T-cell (primary cell): ENCODE results near the gene CD6. TPM values are rescaled to one million over a fixed set of nuclear protein-coding genes. Genes with fewer than 3 reads are reported as not detected.

Source experiments
- ATAC-seq, 4 experiments: fragments of 200-7000 bp in 3 of 4; fragments of 150-1000 bp in 1 of 4; cut with Tn5 transposase; replicated peaks in 1 of 4; 1 replicate in 3 of 4; 2 replicates in 1 of 4; pipeline ENCODE4 v1.10.0; 2021; ENCODE audit warnings: moderate library complexity in 3 of 4, mild to moderate bottlenecking in 2 of 4, moderate number of reproducible peaks in 1 of 4
- CTCF ChIA-PET, 2 donors: fragments of 300-600 bp; sonication (Branson Sonifier 250); formaldehyde crosslinking; loops; one replicate each; lab custom pipeline; 2022; ENCODE audit warnings: antibody characterized with exemption in 2 of 2; lab: Charles Lee
- POLR2A ChIA-PET, 2 donors: fragments of 300-600 bp; sonication (Branson Sonifier 250); formaldehyde crosslinking; loops; one replicate each; lab custom pipeline; 2022; ENCODE audit warnings: antibody characterized with exemption in 2 of 2; lab: Charles Lee
- DNase-seq, 35 experiments: peaks; one replicate each; pipeline versions ENCODE4 v3.0.0 to v3.0.0-alpha.2; 2013 to 2023
- H3K27ac ChIP-seq: one replicate; pipeline ENCODE4 v1.5.1; 2013; ENCODE audit warnings: low read length
- H3K27me3 ChIP-seq, 2 experiments: replicated peaks in 1 of 2; 1 replicate in 1 of 2; 2 replicates in 1 of 2; pipeline versions ENCODE4 v1.6.1 to v1.7.0; 2013; ENCODE audit warnings: low read length in 1 of 2, mixed read lengths in 1 of 2; ENCODE audit not compliant: control insufficient read depth in 2 of 2, insufficient read depth in 2 of 2; ENCODE audit errors: extremely low read depth in 1 of 2
- H3K36me3 ChIP-seq, 2 donors: 1 replicate in 1 of 2; 2 replicates in 1 of 2; pipeline versions ENCODE4 v1.6.1 to v1.7.0; 2013; ENCODE audit warnings: low read length in 1 of 2; ENCODE audit not compliant: control insufficient read depth in 2 of 2, insufficient read depth in 1 of 2; ENCODE audit errors: extremely low read depth in 1 of 2
- H3K4me1 ChIP-seq, 2 experiments: 1 replicate in 1 of 2; 2 replicates in 1 of 2; pipeline versions ENCODE4 v1.6.1 to v1.7.0; 2013; ENCODE audit warnings: low read length in 2 of 2, mixed read lengths in 1 of 2; ENCODE audit not compliant: insufficient read depth in 2 of 2, control insufficient read depth in 1 of 2; ENCODE audit errors: extremely low read depth in 1 of 2
- H3K4me3 ChIP-seq, 2 donors: 1 replicate in 1 of 2; 2 replicates in 1 of 2; pipeline versions ENCODE4 v1.5.1 to v1.7.0; 2013; ENCODE audit warnings: mild to moderate bottlenecking in 2 of 2, low read length in 1 of 2, moderate library complexity in 1 of 2; ENCODE audit not compliant: control insufficient read depth in 1 of 2; ENCODE audit errors: extremely low read depth in 1 of 2
- H3K9me3 ChIP-seq: 2 replicates; pipeline ENCODE4 v1.7.0; 2013
- H3K27ac Mint-ChIP-seq, 2 donors: one replicate each; pipeline ENCODE4 v1.8.0; 2020 to 2021; ENCODE audit warnings: mild to moderate bottlenecking in 2 of 2, mixed read lengths in 2 of 2
- H3K27me3 Mint-ChIP-seq, 2 donors: one replicate each; pipeline ENCODE4 v1.8.0; 2021 to 2022; ENCODE audit warnings: mixed read lengths in 2 of 2
- H3K36me3 Mint-ChIP-seq: one replicate; pipeline ENCODE4 v1.8.0; 2021; ENCODE audit warnings: mixed read lengths
- H3K4me1 Mint-ChIP-seq, 3 donors: one replicate each; pipeline ENCODE4 v1.8.0; 2020 to 2022; ENCODE audit warnings: mixed read lengths in 3 of 3, mild to moderate bottlenecking in 1 of 3
- H3K4me3 Mint-ChIP-seq, 3 donors: one replicate each; pipeline ENCODE4 v1.8.0; 2020 to 2022; ENCODE audit warnings: mild to moderate bottlenecking in 3 of 3, mixed read lengths in 3 of 3, moderate library complexity in 3 of 3
- H3K9me3 Mint-ChIP-seq, 3 donors: one replicate each; pipeline ENCODE4 v1.8.0; 2020 to 2022; ENCODE audit warnings: mixed read lengths in 3 of 3
- WGBS: methylation state at CpG from one replicate; pipeline ENCODE4 v1.1.5; 2013; ENCODE audit warnings: missing lambda C conversion rate; ENCODE audit not compliant: insufficient coverage; 5-methylcytosine and 5-hydroxymethylcytosine counted together
- total RNA-seq, 35 experiments: library from RNA in 6 of 35; stranded (reverse) in 6 of 35; fragments of 120-200 nt in 1 of 35; gene quantifications; one replicate each; pipeline versions ENCODE4 v1.2.1 to v1.2.4 and lab custom pipeline; 2013 to 2026

CD6 gene
- total RNA-seq, 5 donors from 2014 or later (not counting 1 experiment from before 2014, with no cell fraction given), result 413 to 594 (median 495) TPM

DNA sequence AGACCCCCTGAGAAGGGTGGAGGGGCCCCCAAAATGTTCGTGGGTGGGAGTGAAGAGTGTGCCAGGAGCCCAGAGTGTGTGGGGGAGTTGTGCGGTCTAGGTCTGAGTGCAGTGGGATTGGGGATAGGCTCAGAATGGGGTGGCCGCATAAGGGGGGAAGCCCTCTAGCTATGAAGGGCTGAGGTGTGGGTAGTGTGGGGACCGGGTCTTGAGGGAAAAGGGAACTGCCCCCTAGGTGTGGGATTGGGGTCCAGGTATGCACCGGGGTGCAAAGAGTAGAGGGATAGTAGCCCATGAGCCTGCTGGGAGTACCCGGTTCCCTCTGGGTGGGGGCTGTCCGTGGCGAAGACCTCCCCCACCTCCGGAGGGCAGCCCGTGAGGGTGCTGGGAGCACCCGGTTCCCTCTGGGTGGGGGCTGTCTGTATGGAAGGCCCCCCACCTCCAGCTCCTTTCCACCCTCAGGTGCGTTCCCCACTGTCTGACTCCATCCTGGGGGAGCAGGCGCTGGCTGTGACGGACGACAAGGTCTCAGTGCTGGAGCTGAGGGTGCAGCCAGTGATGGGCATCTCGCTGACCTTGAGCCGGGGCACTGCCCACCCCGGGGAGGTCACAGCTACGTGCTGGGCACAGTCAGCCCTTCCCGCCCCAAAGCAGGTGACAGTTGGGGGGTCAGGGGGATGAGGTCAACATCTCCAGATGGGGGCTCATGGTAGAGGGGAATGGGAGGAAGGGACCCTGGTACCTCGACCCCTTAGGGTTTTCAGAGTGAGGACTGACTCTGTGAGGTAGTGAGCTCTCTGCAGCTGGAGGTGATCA lies 36.5 kb upstream of the CD6 start:
- Histone ChIP-seq H3K4me1 (no peaks in the 10 kb centered on the region), H3K36me3 (no peaks in the 10 kb centered on the region), H3K27me3 (peaks cover 0 to 34% of the 10 kb centered on the region in 2 experiments), H3K9me3 (no peaks in the 10 kb centered on the region), H3K4me3 (no peak overlapping the region), H3K27ac (no peak overlapping the region)
- ATAC-seq (no peak), DNase-seq (no peak)
- ChIA-PET POLR2A (interaction anchor here in 1 of 2 donors (0.6 kb wide), 1 partner anchor 386 kb away, joined by 3 read pairs; no protein-coding TSS in a partner anchor), CTCF (no interaction called here)
- 85% methylated on average over 10 of the region's 21 CpGs for WGBS
- Mint-ChIP-seq H3K9me3 (no peaks in the 10 kb centered on the region), H3K27me3 (peaks cover under 1 to 9% of the 10 kb centered on the region in 2 donors), H3K4me3 (no peak overlapping the region), H3K27ac (no peak overlapping the region), H3K4me1 (peaks cover 0 to 1% (median 0%) of the 10 kb centered on the region in 3 donors), H3K36me3 (no peaks in the 10 kb centered on the region)

- ATAC-seq, result no peak
- no peak overlapping the region for H3K27ac Mint-ChIP-seq
- no peaks in the 10 kb centered on the region for H3K9me3 Mint-ChIP-seq
- no peak overlapping the region for H3K4me3 ChIP-seq
- no peak for DNase-seq
- peaks cover 0 to 8% of the 10 kb centered on the region in 2 donors for H3K27me3 Mint-ChIP-seq
- peaks cover 0 to 31% of the 10 kb centered on the region in 2 experiments for H3K27me3 ChIP-seq
- no peaks in the 10 kb centered on the region for H3K36me3 ChIP-seq
- H3K4me3 Mint-ChIP-seq, result no peak overlapping the region
- WGBS, result 63% methylated on average over 6 of the region's 27 CpGs
- H3K9me3 ChIP-seq, result no peaks in the 10 kb centered on the region
- no peak overlapping the region for H3K27ac ChIP-seq
- no peaks in the 10 kb centered on the region for H3K4me1 ChIP-seq
- ChIA-PET CTCF (interaction anchor here in 1 of 2 donors (0.6 kb wide), 1 partner anchor 18 kb away, joined by 7 read pairs; no protein-coding TSS in a partner anchor), POLR2A (interaction anchor here in 1 of 2 donors (0.6 kb wide), 1 partner anchor 385 kb away, joined by 3 read pairs; no protein-coding TSS in a partner anchor)
- H3K4me1 Mint-ChIP-seq, result peaks cover 0 to 3% (median 0%) of the 10 kb centered on the region in 3 donors
- H3K36me3 Mint-ChIP-seq, result no peaks in the 10 kb centered on the region
Observed at GRCh38 chr11:60935676-60936442, 35.6 kb upstream of the CD6 start.

DNA sequence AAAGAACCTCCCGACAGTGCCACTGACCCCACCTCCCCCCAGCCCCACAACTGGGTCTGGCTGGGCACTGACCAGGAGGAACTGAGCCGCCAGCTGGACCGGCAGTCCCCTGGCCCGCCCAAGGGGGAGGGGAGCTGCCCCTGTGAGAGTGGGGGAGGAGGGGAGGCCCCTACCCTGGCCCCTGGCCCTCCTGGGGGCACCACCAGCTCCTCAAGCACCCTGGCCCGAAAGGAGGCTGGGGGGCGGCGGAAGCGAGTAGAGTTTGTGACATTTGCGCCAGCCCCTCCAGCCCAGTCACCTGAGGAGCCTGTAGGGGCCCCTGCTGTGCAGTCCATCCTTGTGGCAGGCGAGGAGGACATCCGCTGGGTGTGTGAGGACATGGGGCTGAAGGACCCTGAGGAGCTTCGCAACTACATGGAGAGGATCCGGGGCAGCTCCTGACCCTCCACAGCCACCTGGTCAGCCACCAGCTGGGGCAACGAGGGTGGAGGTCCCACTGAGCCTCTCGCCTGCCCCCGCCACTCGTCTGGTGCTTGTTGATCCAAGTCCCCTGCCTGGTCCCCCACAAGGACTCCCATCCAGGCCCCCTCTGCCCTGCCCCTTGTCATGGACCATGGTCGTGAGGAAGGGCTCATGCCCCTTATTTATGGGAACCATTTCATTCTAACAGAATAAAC lies 34.9 kb upstream of the CD6 start:
- CTCF ChIA-PET, result interaction anchor here in 1 of 2 donors (0.6 kb wide), 1 partner anchor 17 kb away, joined by 7 read pairs; no protein-coding TSS in a partner anchor

GRCh38 chr11:60937144-60937527 lies 34.3 kb upstream of the CD6 start:
- Histone ChIP-seq H3K27me3 (peaks cover 0 to 30% of the 10 kb centered on the region in 2 experiments), H3K4me3 (no peak overlapping the region), H3K36me3 (peaks cover 0 to 2% of the 10 kb centered on the region in 2 donors), H3K4me1 (peaks cover 0 to 3% of the 10 kb centered on the region in 2 experiments), H3K9me3 (no peaks in the 10 kb centered on the region), H3K27ac (no peak overlapping the region)
- Mint-ChIP-seq H3K27ac (no peak overlapping the region), H3K4me1 (peaks cover 0 to 3% (median 0%) of the 10 kb centered on the region in 3 donors), H3K27me3 (peaks cover 0 to 8% of the 10 kb centered on the region in 2 donors), H3K36me3 (peaks cover 5% of the 10 kb centered on the region), H3K9me3 (no peaks in the 10 kb centered on the region), H3K4me3 (no peak overlapping the region)
- ATAC-seq (no peak), DNase-seq (no peak)
- ChIA-PET POLR2A (no interaction called here), CTCF (no interaction called here)
- WGBS, result 83% methylated on average over 10 of the region's 12 CpGs

More for the DNA sequence above, 34.9 kb upstream of the CD6 start:
- DNase-seq, result no peak
- ATAC-seq, result no peak
- no peak overlapping the region for H3K27ac Mint-ChIP-seq
- 89% methylated on average over 13 of the region's 18 CpGs for WGBS
- peaks cover 0 to 3% (median 0%) of the 10 kb centered on the region in 3 donors for H3K4me1 Mint-ChIP-seq
- peaks cover 0 to 8% of the 10 kb centered on the region in 2 donors for H3K27me3 Mint-ChIP-seq
- no peak overlapping the region for H3K4me3 Mint-ChIP-seq
- Histone ChIP-seq H3K9me3 (no peaks in the 10 kb centered on the region), H3K36me3 (peaks cover 0 to 2% of the 10 kb centered on the region in 2 donors), H3K4me1 (peaks cover 0 to under 1% of the 10 kb centered on the region in 2 experiments), H3K27ac (no peak overlapping the region), H3K4me3 (no peak overlapping the region), H3K27me3 (peaks cover 0 to 30% of the 10 kb centered on the region in 2 experiments)
- POLR2A ChIA-PET, result no interaction called here
- no peaks in the 10 kb centered on the region for H3K9me3 Mint-ChIP-seq
- peaks cover 5% of the 10 kb centered on the region for H3K36me3 Mint-ChIP-seq

GRCh38 chr11:60937811-60938210 lies 33.7 kb upstream of the CD6 start:
- 90% methylated on average over 8 of the region's 8 CpGs for WGBS
- Mint-ChIP-seq H3K27me3 (peaks cover 0 to 8% of the 10 kb centered on the region in 2 donors), H3K36me3 (peaks cover 5% of the 10 kb centered on the region), H3K27ac (no peak overlapping the region), H3K4me3 (no peak overlapping the region), H3K9me3 (no peaks in the 10 kb centered on the region), H3K4me1 (peaks cover 0 to 3% (median 0%) of the 10 kb centered on the region in 3 donors)
- H3K4me1 ChIP-seq, result peaks cover 0 to 3% of the 10 kb centered on the region in 2 experiments
- peaks cover 0 to 2% of the 10 kb centered on the region in 2 donors for H3K36me3 ChIP-seq
- DNase-seq, result no peak
- ATAC-seq, result no peak
- H3K4me3 ChIP-seq, result no peak overlapping the region
- POLR2A ChIA-PET, result no interaction called here
- peaks cover 0 to 30% of the 10 kb centered on the region in 2 experiments for H3K27me3 ChIP-seq
- no peak overlapping the region for H3K27ac ChIP-seq
- CTCF ChIA-PET, result no interaction called here
- H3K9me3 ChIP-seq, result no peaks in the 10 kb centered on the region

- H3K4me3 ChIP-seq, result no peak overlapping the region
- H3K27me3 ChIP-seq, result peaks cover 0 to 30% of the 10 kb centered on the region in 2 experiments
- H3K36me3 Mint-ChIP-seq, result peaks cover 5% of the 10 kb centered on the region
- H3K9me3 Mint-ChIP-seq, result no peaks in the 10 kb centered on the region
- H3K4me1 Mint-ChIP-seq, result peaks cover 0 to 3% (median 0%) of the 10 kb centered on the region in 3 donors
- ATAC-seq (no peak), DNase-seq (no peak)
- H3K27ac ChIP-seq, result no peak overlapping the region
- ChIA-PET CTCF (no interaction called here), POLR2A (no interaction called here)
- no peak overlapping the region for H3K27ac Mint-ChIP-seq
- H3K9me3 ChIP-seq, result no peaks in the 10 kb centered on the region
- peaks cover 0 to 3% of the 10 kb centered on the region in 2 experiments for H3K4me1 ChIP-seq
- H3K36me3 ChIP-seq, result peaks cover 0 to 2% of the 10 kb centered on the region in 2 donors
- peaks cover 0 to 8% of the 10 kb centered on the region in 2 donors for H3K27me3 Mint-ChIP-seq
- WGBS, result 77% methylated on average over 6 of the region's 9 CpGs
- H3K4me3 Mint-ChIP-seq, result no peak overlapping the region
Observed at GRCh38 chr11:60938500-60938899, 33.0 kb upstream of the CD6 start.
